Measurements from ENCODE around the gene RACGAP1.

Gene RACGAP1

DNA sequence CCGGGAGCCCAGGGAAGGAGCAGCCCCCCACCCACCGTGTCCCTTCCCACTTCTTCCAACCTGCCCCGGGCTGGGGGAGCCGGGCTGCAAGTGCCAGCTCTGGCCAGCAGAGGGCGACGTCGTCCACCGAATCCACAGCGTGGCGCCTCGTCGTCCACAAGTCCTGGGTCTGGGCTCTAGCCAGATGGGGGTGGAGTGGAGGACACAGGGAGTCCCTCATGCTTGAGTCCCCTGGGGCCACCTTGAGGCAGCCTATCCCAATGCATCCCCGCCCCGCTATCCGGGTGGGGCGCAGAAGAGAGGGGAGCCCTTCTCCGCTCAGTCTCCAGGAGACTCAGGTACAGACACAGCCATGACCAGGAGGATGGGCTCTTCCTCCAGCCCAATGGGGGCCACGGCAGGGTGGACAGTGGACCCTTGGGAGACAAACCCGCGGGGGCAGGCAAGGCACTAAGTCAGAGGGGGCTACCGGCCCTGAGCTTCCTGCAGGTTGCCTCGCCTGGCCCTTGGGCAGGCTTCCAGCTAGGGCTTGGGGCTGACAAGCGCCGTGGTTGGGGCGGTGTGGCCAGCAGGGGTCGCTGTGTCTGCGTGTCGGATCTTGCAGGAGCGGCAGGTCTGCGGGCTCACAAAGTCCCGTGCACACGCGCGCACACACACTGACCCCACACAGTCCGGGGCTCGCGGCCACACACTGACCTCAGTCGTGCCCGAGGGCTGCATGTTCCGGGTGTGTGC is 58.1 kb downstream of the RACGAP1 start (continued):
- TF ChIP-seq, protein P1, sequence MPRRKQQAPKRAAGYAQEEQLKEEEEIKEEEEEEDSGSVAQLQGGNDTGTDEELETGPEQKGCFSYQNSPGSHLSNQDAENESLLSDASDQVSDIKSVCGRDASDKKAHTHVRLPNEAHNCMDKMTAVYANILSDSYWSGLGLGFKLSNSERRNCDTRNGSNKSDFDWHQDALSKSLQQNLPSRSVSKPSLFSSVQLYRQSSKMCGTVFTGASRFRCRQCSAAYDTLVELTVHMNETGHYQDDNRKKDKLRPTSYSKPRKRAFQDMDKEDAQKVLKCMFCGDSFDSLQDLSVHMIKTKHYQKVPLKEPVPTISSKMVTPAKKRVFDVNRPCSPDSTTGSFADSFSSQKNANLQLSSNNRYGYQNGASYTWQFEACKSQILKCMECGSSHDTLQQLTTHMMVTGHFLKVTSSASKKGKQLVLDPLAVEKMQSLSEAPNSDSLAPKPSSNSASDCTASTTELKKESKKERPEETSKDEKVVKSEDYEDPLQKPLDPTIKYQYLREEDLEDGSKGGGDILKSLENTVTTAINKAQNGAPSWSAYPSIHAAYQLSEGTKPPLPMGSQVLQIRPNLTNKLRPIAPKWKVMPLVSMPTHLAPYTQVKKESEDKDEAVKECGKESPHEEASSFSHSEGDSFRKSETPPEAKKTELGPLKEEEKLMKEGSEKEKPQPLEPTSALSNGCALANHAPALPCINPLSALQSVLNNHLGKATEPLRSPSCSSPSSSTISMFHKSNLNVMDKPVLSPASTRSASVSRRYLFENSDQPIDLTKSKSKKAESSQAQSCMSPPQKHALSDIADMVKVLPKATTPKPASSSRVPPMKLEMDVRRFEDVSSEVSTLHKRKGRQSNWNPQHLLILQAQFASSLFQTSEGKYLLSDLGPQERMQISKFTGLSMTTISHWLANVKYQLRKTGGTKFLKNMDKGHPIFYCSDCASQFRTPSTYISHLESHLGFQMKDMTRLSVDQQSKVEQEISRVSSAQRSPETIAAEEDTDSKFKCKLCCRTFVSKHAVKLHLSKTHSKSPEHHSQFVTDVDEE (CRISPR knock-in tag; IDR thresholded peaks at IDR 0.05), result no peak

GRCh38 chr12:49966511-49967041 is 58.7 kb downstream of the RACGAP1 start:
- no peak; the same call in 2 of the 3 replicates for ATAC-seq
- TF ChIP-seq ZNF70 (CRISPR knock-in tag; IDR thresholded peaks at IDR 0.05) (no peak), OSR1 (CRISPR knock-in tag; IDR thresholded peaks at IDR 0.05) (no peak), ZFP3 (CRISPR knock-in tag; IDR thresholded peaks at IDR 0.05) (no peak), TOX (CRISPR knock-in tag; IDR thresholded peaks at IDR 0.05; ENCODE audit: borderline replicate concordance) (no peak), ZNF565 (CRISPR knock-in tag; conservative IDR thresholded peaks at IDR 0.05; ENCODE audit: low read depth) (no peak), SNAI2 (CRISPR knock-in tag; IDR thresholded peaks at IDR 0.05) (no peak), CSDC2 (CRISPR knock-in tag; IDR thresholded peaks at IDR 0.05) (no peak), GLIS3 (CRISPR knock-in tag; IDR thresholded peaks at IDR 0.05) (no peak), PPARA (CRISPR knock-in tag; IDR thresholded peaks at IDR 0.05; ENCODE audit: borderline replicate concordance) (no peak), ISL1 (CRISPR knock-in tag; IDR thresholded peaks at IDR 0.05) (no peak), ZC3H10 (CRISPR knock-in tag; IDR thresholded peaks at IDR 0.05) (no peak), RARB (CRISPR knock-in tag; IDR thresholded peaks at IDR 0.05) (no peak), ZNF8 (CRISPR knock-in tag; IDR thresholded peaks at IDR 0.05) (no peak), ZFP30 (CRISPR knock-in tag; IDR thresholded peaks at IDR 0.05) (no peak), TCF4 (CRISPR knock-in tag; IDR thresholded peaks at IDR 0.05; ENCODE audit: borderline replicate concordance) (no peak), CSRNP3 (CRISPR knock-in tag; IDR thresholded peaks at IDR 0.05) (no peak)
- TF ChIP-seq, protein P2, sequence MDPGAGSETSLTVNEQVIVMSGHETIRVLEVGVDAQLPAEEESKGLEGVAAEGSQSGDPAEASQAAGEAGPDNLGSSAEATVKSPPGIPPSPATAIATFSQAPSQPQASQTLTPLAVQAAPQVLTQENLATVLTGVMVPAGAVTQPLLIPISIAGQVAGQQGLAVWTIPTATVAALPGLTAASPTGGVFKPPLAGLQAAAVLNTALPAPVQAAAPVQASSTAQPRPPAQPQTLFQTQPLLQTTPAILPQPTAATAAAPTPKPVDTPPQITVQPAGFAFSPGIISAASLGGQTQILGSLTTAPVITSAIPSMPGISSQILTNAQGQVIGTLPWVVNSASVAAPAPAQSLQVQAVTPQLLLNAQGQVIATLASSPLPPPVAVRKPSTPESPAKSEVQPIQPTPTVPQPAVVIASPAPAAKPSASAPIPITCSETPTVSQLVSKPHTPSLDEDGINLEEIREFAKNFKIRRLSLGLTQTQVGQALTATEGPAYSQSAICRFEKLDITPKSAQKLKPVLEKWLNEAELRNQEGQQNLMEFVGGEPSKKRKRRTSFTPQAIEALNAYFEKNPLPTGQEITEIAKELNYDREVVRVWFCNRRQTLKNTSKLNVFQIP (CRISPR knock-in tag; IDR thresholded peaks at IDR 0.05; ENCODE audit: borderline replicate concordance, low read depth), result no peak
- TF ChIP-seq, protein P3, sequence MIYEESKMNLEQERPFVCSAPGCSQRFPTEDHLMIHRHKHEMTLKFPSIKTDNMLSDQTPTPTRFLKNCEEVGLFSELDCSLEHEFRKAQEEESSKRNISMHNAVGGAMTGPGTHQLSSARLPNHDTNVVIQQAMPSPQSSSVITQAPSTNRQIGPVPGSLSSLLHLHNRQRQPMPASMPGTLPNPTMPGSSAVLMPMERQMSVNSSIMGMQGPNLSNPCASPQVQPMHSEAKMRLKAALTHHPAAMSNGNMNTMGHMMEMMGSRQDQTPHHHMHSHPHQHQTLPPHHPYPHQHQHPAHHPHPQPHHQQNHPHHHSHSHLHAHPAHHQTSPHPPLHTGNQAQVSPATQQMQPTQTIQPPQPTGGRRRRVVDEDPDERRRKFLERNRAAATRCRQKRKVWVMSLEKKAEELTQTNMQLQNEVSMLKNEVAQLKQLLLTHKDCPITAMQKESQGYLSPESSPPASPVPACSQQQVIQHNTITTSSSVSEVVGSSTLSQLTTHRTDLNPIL (CRISPR knock-in tag; IDR thresholded peaks at IDR 0.05; ENCODE audit: low read depth), result no peak
- TF ChIP-seq, protein P4, sequence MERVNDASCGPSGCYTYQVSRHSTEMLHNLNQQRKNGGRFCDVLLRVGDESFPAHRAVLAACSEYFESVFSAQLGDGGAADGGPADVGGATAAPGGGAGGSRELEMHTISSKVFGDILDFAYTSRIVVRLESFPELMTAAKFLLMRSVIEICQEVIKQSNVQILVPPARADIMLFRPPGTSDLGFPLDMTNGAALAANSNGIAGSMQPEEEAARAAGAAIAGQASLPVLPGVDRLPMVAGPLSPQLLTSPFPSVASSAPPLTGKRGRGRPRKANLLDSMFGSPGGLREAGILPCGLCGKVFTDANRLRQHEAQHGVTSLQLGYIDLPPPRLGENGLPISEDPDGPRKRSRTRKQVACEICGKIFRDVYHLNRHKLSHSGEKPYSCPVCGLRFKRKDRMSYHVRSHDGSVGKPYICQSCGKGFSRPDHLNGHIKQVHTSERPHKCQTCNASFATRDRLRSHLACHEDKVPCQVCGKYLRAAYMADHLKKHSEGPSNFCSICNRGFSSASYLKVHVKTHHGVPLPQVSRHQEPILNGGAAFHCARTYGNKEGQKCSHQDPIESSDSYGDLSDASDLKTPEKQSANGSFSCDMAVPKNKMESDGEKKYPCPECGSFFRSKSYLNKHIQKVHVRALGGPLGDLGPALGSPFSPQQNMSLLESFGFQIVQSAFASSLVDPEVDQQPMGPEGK (CRISPR knock-in tag; IDR thresholded peaks at IDR 0.05; ENCODE audit: borderline replicate concordance), result no peak
- TF ChIP-seq, protein P1 (CRISPR knock-in tag; IDR thresholded peaks at IDR 0.05), result no peak
